Breast epithelium (tissue), 4 donors: Measurements from ENCODE around the gene CAAP1. TPM values are rescaled to one million over a fixed set of nuclear protein-coding genes. Genes with fewer than 3 reads are reported as not detected.
A peak's percentile ranks its signal among the peaks of the same experiment; 100 is the strongest.

Experiments used
- DNase-seq, 2 donors: peaks; one replicate each; pipeline ENCODE4 v3.0.0-alpha.2; 2019; ENCODE audit warnings: low spot score in 2 of 2
- H3K27ac ChIP-seq, 2 donors: fragments of 200-600 bp; sonication (generic) in 1 of 2; one replicate each; pipeline ENCODE4 v1.5.1; 2016 to 2019; ENCODE audit warnings: mild to moderate bottlenecking in 1 of 2
- H3K27me3 ChIP-seq, 2 donors: fragments of 200-600 bp; sonication (generic) in 1 of 2; one replicate each; pipeline versions ENCODE4 v1.5.1 to v1.6.0; 2017 to 2019; ENCODE audit warnings: control low read depth in 1 of 2, mild to moderate bottlenecking in 1 of 2
- H3K36me3 ChIP-seq: fragments of 200-600 bp; one replicate; pipeline ENCODE4 v1.5.1; 2019
- H3K4me1 ChIP-seq, 2 donors: fragments of 200-600 bp; sonication (generic); one replicate each; pipeline ENCODE4 v1.5.1; 2016 to 2019; ENCODE audit warnings: control low read depth in 1 of 2
- H3K4me3 ChIP-seq, 3 donors: fragments of 200-600 bp; sonication (generic); 1 replicate in 2 of 3; 2 replicates in 1 of 3; pipeline ENCODE4 v1.5.1; 2016 to 2019; ENCODE audit warnings: mild to moderate bottlenecking in 3 of 3, moderate library complexity in 2 of 3
- H3K9me3 ChIP-seq, 2 donors: fragments of 200-600 bp; sonication (generic) in 1 of 2; one replicate each; pipeline ENCODE4 v1.5.1; 2016 to 2019; ENCODE audit warnings: control low read depth in 1 of 2
- POLR2A ChIP-seq: fragments of 450-650 bp; IDR thresholded peaks from one replicate; pipeline ENCODE4 v1.6.1; 2016; ENCODE audit warnings: antibody characterized with exemption, mild to moderate bottlenecking, moderate library complexity
- POLR2AphosphoS5 ChIP-seq, 3 donors: sonication (generic); formaldehyde crosslinking; IDR thresholded peaks; one replicate each; pipeline ENCODE4 v1.6.1; 2017; ENCODE audit warnings: antibody characterized with exemption in 3 of 3
- intact Hi-C: fragments of 100-400 bp; cut with DNase I; formaldehyde crosslinking; loops from one replicate; pipeline ENCODE4 v1.15.1; 2023; ENCODE audit warnings: low total_unique reads
- total RNA-seq, 3 donors: library from RNA; depleted of rRNA; stranded (reverse); fragments of >200 nt; gene quantifications; one replicate each; pipeline ENCODE4 v1.1.0, GENCODE V29; 2016
- TF ChIP-seq, protein P1 (sequence below), 3 donors: fragments of 450-650 bp; IDR thresholded peaks; one replicate each; pipeline ENCODE4 v1.5.1; 2016 to 2017; ENCODE audit warnings: antibody characterized with exemption in 3 of 3, mild to moderate bottlenecking in 3 of 3, moderate library complexity in 3 of 3

The CAAP1 gene, protein sequence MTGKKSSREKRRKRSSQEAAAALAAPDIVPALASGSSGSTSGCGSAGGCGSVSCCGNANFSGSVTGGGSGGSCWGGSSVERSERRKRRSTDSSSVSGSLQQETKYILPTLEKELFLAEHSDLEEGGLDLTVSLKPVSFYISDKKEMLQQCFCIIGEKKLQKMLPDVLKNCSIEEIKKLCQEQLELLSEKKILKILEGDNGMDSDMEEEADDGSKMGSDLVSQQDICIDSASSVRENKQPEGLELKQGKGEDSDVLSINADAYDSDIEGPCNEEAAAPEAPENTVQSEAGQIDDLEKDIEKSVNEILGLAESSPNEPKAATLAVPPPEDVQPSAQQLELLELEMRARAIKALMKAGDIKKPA
- 10 to 100 TPM; 12.3 to 26.8 (median 19.7) TPM for total RNA-seq

DNA sequence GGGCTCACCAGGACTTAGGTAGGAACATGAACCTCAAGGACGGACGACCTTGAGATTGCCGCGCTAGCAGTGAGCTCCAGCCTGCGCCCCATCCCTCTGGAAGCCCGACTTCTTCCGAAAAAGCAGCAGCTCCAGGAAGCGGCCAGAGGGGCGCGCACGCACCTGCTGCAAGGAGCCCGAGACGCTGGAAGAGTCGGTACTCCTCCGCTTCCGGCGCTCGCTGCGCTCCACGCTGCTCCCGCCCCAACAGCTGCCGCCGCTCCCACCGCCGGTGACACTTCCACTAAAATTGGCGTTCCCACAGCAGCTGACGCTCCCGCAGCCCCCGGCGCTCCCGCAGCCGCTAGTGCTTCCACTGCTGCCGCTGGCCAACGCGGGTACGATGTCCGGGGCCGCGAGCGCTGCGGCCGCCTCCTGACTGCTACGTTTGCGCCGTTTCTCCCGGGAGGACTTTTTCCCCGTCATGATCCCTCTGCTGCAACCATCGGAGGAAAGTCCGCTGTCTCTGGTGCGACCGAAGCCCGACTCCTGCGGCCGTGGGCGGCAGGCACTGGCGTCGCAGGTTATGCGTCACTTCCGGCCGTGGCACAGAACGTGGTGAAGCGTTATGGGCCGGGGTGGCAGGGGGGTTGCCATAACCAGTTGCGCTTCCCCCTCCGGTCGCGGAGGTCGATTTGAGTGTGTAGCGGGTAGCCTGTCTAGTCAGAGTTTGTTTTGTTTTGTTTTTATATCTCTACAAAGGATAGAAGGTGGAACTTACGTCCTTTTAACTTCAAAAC, at the start of gene CAAP1:
TSS of gene CAAP1 (minus strand) at position 552 of the 779 bp plus-strand sequence. CDS start at position 465, 87 bp downstream.
- Histone ChIP-seq H3K36me3 (no peaks in the 10 kb centered on the region), H3K9me3 (peaks cover 0 to 8% of the 10 kb centered on the region in 2 donors), H3K27me3 (no peaks in the 10 kb centered on the region), H3K4me1 (peaks cover 0 to 9% of the 10 kb centered on the region in 2 donors), H3K4me3 (peak within 1 kb of the TSS; percentile 74 to 99 (median 78)), H3K27ac (peak within 1 kb of the TSS; percentile 94 to 95)
- TF ChIP-seq POLR2AphosphoS5 (IDR thresholded peaks at IDR 0.05) (peak; percentile 87 to 92 (median 89)), POLR2A (no peak)
- TF ChIP-seq, protein P1, sequence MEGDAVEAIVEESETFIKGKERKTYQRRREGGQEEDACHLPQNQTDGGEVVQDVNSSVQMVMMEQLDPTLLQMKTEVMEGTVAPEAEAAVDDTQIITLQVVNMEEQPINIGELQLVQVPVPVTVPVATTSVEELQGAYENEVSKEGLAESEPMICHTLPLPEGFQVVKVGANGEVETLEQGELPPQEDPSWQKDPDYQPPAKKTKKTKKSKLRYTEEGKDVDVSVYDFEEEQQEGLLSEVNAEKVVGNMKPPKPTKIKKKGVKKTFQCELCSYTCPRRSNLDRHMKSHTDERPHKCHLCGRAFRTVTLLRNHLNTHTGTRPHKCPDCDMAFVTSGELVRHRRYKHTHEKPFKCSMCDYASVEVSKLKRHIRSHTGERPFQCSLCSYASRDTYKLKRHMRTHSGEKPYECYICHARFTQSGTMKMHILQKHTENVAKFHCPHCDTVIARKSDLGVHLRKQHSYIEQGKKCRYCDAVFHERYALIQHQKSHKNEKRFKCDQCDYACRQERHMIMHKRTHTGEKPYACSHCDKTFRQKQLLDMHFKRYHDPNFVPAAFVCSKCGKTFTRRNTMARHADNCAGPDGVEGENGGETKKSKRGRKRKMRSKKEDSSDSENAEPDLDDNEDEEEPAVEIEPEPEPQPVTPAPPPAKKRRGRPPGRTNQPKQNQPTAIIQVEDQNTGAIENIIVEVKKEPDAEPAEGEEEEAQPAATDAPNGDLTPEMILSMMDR (IDR thresholded peaks at IDR 0.05): peak; percentile 15 to 37 (median 15)
- peak; percentile 87 to 90 for DNase-seq
- intact Hi-C loops: no loop called here

DNA sequence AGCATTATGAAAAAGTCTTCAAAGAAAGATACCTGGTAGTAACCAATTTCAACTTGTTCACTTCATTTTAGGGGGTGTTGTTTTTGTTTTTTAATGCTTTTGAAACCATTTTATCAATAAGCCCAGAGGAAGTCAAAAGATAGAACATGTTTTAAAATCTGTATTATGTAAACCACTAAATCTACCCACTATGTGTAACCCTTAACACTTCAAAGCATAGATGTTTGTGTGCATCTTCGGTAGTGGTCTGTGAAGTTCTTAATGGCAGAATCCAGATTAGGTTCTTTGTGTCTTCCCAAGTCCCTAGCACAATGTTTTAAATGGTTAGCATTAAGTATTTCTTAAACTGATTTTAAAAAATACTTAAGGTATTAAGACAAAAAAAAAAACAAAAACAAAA, 48.2 kb upstream of the CAAP1 start:
- DNase-seq: no peak

DNA sequence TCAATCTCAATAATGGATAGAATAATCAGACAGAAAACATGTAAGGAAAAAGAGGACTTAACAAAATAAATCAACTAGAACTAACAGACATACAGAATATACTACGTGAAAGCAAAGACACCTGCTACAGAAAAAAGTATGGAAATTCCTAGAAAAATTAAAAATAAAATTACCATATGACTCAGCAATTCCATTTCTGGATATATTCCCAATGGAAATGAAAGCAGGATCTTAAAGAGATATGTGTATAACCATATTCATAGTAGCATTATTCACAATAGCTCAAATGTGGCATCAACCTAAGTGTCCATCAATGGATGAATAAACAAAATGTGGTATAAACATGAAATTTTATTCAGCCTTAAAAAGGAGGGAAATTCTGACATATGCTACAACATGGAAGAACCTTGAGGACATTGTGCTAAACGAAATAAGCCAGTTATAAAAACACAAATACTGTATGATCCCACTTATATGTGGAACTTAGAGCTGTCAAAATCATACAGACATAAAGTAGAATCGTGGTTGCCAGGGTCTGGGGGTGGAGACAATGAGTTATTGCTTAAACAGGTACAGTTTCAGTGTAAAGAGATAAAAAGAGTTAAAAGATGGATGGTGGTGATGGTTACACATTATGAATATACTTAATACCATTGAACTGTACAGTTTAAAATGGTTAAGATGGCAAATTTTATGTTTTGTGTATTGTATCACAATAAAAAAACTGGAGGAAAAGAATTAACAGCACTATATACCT, 47.5 kb upstream of the CAAP1 start:
- DNase-seq: no peak
- Histone ChIP-seq H3K36me3 (no peaks in the 10 kb centered on the region), H3K4me3 (no peak overlapping the region), H3K4me1 (no peaks in the 10 kb centered on the region), H3K9me3 (peaks cover 0 to 11% of the 10 kb centered on the region in 2 donors), H3K27ac (no peak overlapping the region), H3K27me3 (no peaks in the 10 kb centered on the region)
- TF ChIP-seq, protein P1 (IDR thresholded peaks at IDR 0.05): no peak
- TF ChIP-seq POLR2A (no peak), POLR2AphosphoS5 (IDR thresholded peaks at IDR 0.05) (no peak)
- intact Hi-C loops: no loop called here

More for the DNA sequence above, 48.2 kb upstream of the CAAP1 start:
- Histone ChIP-seq H3K27me3 (no peaks in the 10 kb centered on the region), H3K36me3 (no peaks in the 10 kb centered on the region), H3K9me3 (peaks cover 0 to 11% of the 10 kb centered on the region in 2 donors), H3K4me3 (no peak overlapping the region), H3K27ac (no peak overlapping the region), H3K4me1 (peaks cover 3 to 6% of the 10 kb centered on the region in 2 donors)
- TF ChIP-seq POLR2AphosphoS5 (IDR thresholded peaks at IDR 0.05) (no peak), POLR2A (no peak)
- TF ChIP-seq, protein P1 (IDR thresholded peaks at IDR 0.05): no peak
- intact Hi-C loops: no loop called here

DNA sequence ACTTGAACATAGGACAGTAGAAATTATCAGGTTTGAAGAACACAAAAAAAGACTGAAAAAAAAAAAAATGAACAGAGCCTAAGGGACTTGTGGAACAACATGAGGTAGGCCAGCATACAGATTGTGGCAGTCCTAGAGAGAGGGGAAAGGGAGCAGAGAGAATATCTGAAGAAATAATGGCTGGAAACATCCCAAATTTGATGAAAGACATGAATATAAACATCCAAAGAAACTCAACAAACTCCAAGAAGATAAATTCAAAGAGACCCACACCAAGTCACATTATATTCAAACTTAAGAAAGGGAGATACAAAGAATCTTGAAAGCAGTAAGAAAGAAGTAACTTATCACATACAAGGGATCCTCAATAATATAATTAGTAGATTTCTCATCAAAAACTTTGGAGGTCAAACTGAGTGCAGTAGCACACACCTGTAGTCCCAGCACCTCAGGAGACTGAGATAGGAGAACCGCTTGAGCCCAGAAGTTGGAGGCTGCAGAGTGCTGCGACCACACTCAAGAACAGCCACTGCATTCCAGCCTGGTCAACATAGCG, 45.3 kb upstream of the CAAP1 start:
- Histone ChIP-seq H3K27me3 (no peaks in the 10 kb centered on the region), H3K36me3 (no peaks in the 10 kb centered on the region), H3K4me3 (no peak overlapping the region), H3K4me1 (no peaks in the 10 kb centered on the region), H3K9me3 (peaks cover 0 to 11% of the 10 kb centered on the region in 2 donors), H3K27ac (no peak overlapping the region)
- DNase-seq: no peak
- intact Hi-C loops: no loop called here
- TF ChIP-seq, protein P1 (IDR thresholded peaks at IDR 0.05): no peak
- TF ChIP-seq POLR2AphosphoS5 (IDR thresholded peaks at IDR 0.05) (no peak), POLR2A (no peak)
